ENCODE data around the gene TJAP1.
A peak's percentile ranks its signal among the peaks of the same experiment; 100 is the strongest.
"Not testable (repeated sequence)": the region's sequence is repeated elsewhere in the genome, so short reads cannot be mapped to it uniquely, and the experiment has no call there.

Gene TJAP1

DNA sequence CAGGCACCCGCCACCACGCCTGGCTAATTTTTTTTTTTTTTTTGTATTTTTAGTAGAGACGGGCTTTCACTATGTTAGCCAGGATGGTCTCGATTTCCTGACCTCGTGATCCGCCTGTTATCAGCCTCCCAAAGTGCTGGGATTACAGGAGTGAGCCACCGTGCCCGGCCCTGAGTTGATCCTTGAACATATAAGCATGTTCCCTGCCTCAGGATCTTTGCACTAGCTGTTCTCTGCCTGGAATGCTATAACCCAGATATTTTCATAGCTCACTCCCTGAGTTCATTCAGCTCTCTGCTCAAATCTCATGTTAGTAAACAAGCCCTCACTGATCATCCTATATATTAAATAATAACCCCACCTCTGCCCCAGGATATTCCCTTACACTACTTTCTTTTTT is 13.0 kb upstream of the TJAP1 start:
- H3K9me3 ChIP-seq (ENCODE audit: control insufficient read depth, insufficient read depth, low read depth, low read length) = no peaks in the 10 kb centered on the region
- H3K36me3 ChIP-seq (ENCODE audit: control insufficient read depth in 2 of 2, insufficient read depth in 1 of 2, low read length in 2 of 2) = no peaks in the 10 kb centered on the region
- no peak overlapping the region for H3K27ac ChIP-seq (ENCODE audit: extremely low read depth, low read depth, low read length)
- no peak overlapping the region for H3K4me3 ChIP-seq (ENCODE audit: low read depth, low read length)
- peaks cover 3% of the 10 kb centered on the region; the same call in 1 of the 2 replicates for H3K4me1 ChIP-seq (ENCODE audit: control insufficient read depth, insufficient read depth, low read length)
- CTCF ChIA-PET = interaction anchor here (0.7 to 2.9 kb wide), 3 partner anchors 16 to 227 kb away, joined by 3 to 11 read pairs (median 3); no protein-coding TSS in a partner anchor
- TF ChIP-seq ZBTB7A (tag by site-specific recombination; IDR thresholded peaks at IDR 0.05; ENCODE audit: low read depth) (no peak), ZNF623 (tag by site-specific recombination; IDR thresholded peaks at IDR 0.05) (peak; percentile 87)
- POLR2A ChIA-PET = interaction anchor here (0.7 kb wide), 1 partner anchor 32 kb away, joined by 3 read pairs; no protein-coding TSS in a partner anchor

DNA sequence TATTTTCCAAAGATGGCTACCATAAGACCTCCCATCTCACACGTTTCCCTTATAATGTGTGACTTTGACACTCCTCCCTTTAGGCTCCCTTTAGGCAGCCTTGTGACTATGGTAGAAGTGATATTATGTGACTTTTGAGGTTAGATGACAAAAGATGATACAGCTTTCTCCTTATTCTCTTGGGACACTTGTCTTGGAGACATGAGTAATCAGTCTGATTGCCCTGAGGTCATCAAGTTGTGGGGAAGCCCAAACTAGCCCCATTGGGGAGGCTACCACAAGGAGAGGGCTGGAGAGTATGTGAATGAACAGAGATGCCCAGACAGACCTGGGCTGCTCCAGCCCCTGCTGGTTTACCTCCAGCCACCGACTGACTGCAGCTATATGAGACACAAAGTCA is 11.4 kb upstream of the TJAP1 start:
- ChIA-PET CTCF (interaction anchor here (0.5 to 2.9 kb wide), 3 partner anchors 10 to 72 kb away, joined by 3 to 11 read pairs (median 4); no protein-coding TSS in a partner anchor), POLR2A (interaction anchor here (1.0 kb wide), 1 partner anchor 9 kb away, joined by 10 read pairs; no protein-coding TSS in a partner anchor)
- TF ChIP-seq, protein P1, sequence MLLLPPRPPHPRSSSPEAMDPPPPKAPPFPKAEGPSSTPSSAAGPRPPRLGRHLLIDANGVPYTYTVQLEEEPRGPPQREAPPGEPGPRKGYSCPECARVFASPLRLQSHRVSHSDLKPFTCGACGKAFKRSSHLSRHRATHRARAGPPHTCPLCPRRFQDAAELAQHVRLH (tag by site-specific recombination; IDR thresholded peaks at IDR 0.05) = no peak
- TF ChIP-seq ZNF2 (tag by site-specific recombination; IDR thresholded peaks at IDR 0.05) (no peak), ZNF16 (tag by site-specific recombination; IDR thresholded peaks at IDR 0.05; ENCODE audit: low read depth) (no peak), ZNF776 (tag by site-specific recombination; IDR thresholded peaks at IDR 0.05; ENCODE audit: borderline replicate concordance) (no peak), ZNF521 (tag by site-specific recombination; IDR thresholded peaks at IDR 0.05) (no peak), ZNF654 (tag by site-specific recombination; IDR thresholded peaks at IDR 0.05; ENCODE audit: low read depth) (no peak), IKZF3 (tag by site-specific recombination; IDR thresholded peaks at IDR 0.05) (no peak), ZNF292 (tag by site-specific recombination; IDR thresholded peaks at IDR 0.05; ENCODE audit: borderline replicate concordance, low read depth) (no peak), ZNF324 (tag by site-specific recombination; IDR thresholded peaks at IDR 0.05) (no peak), ZNF239 (tag by site-specific recombination; IDR thresholded peaks at IDR 0.05) (no peak), ZNF558 (tag by site-specific recombination; IDR thresholded peaks at IDR 0.05) (no peak), ZNF274 (IDR thresholded peaks at IDR 0.05; ENCODE audit: low read length) (no peak), ZNF274 (tag by site-specific recombination; IDR thresholded peaks at IDR 0.05; ENCODE audit: borderline replicate concordance) (no peak)
- TF ChIP-seq, protein P2, sequence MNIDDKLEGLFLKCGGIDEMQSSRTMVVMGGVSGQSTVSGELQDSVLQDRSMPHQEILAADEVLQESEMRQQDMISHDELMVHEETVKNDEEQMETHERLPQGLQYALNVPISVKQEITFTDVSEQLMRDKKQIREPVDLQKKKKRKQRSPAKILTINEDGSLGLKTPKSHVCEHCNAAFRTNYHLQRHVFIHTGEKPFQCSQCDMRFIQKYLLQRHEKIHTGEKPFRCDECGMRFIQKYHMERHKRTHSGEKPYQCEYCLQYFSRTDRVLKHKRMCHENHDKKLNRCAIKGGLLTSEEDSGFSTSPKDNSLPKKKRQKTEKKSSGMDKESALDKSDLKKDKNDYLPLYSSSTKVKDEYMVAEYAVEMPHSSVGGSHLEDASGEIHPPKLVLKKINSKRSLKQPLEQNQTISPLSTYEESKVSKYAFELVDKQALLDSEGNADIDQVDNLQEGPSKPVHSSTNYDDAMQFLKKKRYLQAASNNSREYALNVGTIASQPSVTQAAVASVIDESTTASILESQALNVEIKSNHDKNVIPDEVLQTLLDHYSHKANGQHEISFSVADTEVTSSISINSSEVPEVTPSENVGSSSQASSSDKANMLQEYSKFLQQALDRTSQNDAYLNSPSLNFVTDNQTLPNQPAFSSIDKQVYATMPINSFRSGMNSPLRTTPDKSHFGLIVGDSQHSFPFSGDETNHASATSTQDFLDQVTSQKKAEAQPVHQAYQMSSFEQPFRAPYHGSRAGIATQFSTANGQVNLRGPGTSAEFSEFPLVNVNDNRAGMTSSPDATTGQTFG (tag by site-specific recombination; IDR thresholded peaks at IDR 0.05; ENCODE audit: borderline replicate concordance) = no peak
- TF ChIP-seq, protein P3, sequence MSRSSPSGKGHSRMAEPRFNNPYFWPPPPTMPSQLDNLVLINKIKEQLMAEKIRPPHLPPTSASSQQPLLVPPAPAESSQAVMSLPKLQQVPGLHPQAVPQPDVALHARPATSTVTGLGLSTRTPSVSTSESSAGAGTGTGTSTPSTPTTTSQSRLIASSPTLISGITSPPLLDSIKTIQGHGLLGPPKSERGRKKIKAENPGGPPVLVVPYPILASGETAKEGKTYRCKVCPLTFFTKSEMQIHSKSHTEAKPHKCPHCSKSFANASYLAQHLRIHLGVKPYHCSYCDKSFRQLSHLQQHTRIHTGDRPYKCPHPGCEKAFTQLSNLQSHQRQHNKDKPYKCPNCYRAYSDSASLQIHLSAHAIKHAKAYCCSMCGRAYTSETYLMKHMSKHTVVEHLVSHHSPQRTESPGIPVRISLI (tag by site-specific recombination; IDR thresholded peaks at IDR 0.05) = no peak

DNA sequence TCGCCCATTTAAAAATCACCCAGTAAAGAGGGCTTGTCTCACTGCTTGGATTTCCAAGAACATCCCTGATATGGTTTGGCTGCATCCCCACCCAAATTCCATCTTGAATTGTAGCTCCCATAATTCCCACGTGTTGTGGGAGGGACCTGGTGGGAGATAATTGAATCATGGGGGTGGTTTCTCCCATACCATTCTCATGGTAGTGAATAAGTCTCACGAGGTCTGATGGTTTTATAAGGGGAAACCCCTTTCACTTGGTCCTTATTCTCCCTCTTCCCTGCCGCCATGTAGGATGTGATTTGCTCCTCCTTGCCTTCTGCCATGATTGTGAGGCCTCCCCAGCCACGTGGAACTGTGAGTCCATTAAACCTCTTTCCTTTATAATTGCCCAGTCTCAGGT is 10.1 kb upstream of the TJAP1 start:
- POLR2A ChIA-PET = interaction anchor here (1.0 kb wide), 1 partner anchor 32 kb away, joined by 3 read pairs; no protein-coding TSS in a partner anchor
- CTCF ChIA-PET = interaction anchor here (0.6 to 1.2 kb wide), 3 partner anchors 13 to 1772 kb away, joined by 3 to 4 read pairs (median 3); no protein-coding TSS in a partner anchor
- H3K36me3 ChIP-seq (ENCODE audit: control insufficient read depth in 2 of 2, insufficient read depth in 1 of 2, low read length in 2 of 2); H3K4me3 ChIP-seq (ENCODE audit: low read depth, low read length); H3K9me3 ChIP-seq (ENCODE audit: control insufficient read depth, insufficient read depth, low read depth, low read length); H3K4me1 ChIP-seq (ENCODE audit: control insufficient read depth, insufficient read depth, low read length); H3K27ac ChIP-seq (ENCODE audit: extremely low read depth, low read depth, low read length): not testable (repeated sequence)
- TF ChIP-seq ZFHX2 (tag by site-specific recombination; conservative IDR thresholded peaks at IDR 0.05) (peak; percentile 69), EGR2 (tag by site-specific recombination; IDR thresholded peaks at IDR 0.05; ENCODE audit: low read depth) (peak; percentile 77)
- TF ChIP-seq, protein P4, sequence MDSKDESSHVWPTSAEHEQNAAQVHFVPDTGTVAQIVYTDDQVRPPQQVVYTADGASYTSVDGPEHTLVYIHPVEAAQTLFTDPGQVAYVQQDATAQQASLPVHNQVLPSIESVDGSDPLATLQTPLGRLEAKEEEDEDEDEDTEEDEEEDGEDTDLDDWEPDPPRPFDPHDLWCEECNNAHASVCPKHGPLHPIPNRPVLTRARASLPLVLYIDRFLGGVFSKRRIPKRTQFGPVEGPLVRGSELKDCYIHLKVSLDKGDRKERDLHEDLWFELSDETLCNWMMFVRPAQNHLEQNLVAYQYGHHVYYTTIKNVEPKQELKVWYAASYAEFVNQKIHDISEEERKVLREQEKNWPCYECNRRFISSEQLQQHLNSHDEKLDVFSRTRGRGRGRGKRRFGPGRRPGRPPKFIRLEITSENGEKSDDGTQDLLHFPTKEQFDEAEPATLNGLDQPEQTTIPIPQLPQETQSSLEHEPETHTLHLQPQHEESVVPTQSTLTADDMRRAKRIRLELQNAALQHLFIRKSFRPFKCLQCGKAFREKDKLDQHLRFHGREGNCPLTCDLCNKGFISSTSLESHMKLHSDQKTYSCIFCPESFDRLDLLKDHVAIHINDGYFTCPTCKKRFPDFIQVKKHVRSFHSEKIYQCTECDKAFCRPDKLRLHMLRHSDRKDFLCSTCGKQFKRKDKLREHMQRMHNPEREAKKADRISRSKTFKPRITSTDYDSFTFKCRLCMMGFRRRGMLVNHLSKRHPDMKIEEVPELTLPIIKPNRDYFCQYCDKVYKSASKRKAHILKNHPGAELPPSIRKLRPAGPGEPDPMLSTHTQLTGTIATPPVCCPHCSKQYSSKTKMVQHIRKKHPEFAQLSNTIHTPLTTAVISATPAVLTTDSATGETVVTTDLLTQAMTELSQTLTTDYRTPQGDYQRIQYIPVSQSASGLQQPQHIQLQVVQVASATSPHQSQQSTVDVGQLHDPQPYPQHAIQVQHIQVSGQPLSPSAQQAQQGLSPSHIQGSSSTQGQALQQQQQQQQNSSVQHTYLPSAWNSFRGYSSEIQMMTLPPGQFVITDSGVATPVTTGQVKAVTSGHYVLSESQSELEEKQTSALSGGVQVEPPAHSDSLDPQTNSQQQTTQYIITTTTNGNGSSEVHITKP (tag by site-specific recombination; IDR thresholded peaks at IDR 0.05) = peak; percentile 84

More for the DNA sequence above, 11.4 kb upstream of the TJAP1 start:
- Histone ChIP-seq H3K27ac (ENCODE audit: extremely low read depth, low read depth, low read length) (no peak overlapping the region), H3K9me3 (ENCODE audit: control insufficient read depth, insufficient read depth, low read depth, low read length) (no peaks in the 10 kb centered on the region), H3K4me1 (ENCODE audit: control insufficient read depth, insufficient read depth, low read length) (peaks cover 5% of the 10 kb centered on the region; the same call in 1 of the 2 replicates), H3K4me3 (ENCODE audit: low read depth, low read length) (no peak overlapping the region), H3K36me3 (ENCODE audit: control insufficient read depth in 2 of 2, insufficient read depth in 1 of 2, low read length in 2 of 2) (no peaks in the 10 kb centered on the region)
